ENCODE measurements around the gene PEX10. TPM values are rescaled to one million over a fixed set of nuclear protein-coding genes. Genes with fewer than 3 reads are reported as not detected.
"Not testable (repeated sequence)": the region's sequence is repeated elsewhere in the genome, so short reads cannot be mapped to it uniquely, and the experiment has no call there.

The PEX10 gene
- total RNA-seq (2012; rRNA removed) = 28.9 and 31.2 TPM in 2 replicates

- Histone ChIP-seq H3K36me3 (ENCODE audit: insufficient read depth, low read length) (peaks cover 13% of the 10 kb centered on the region), H3K4me1 (ENCODE audit: control insufficient read depth, insufficient read depth, low read length) (peaks cover 21% of the 10 kb centered on the region), H3K27me3 (ENCODE audit: control insufficient read depth, insufficient read depth, low read length) (no peaks in the 10 kb centered on the region), H3K9ac (ENCODE audit: low read depth, low read length) (peak within 1 kb of the TSS; percentile 97), H3K4me2 (ENCODE audit: low read length) (peak within 1 kb of the TSS; percentile 99), H3K4me3 (ENCODE audit: low read length) (peak within 1 kb of the TSS; percentile 96), H3K9me3 (replicated peaks; ENCODE audit: low read length) (no peaks in the 10 kb centered on the region)
These were observed at the start of gene PEX10 for GRCh38 chr1:2412395-2412772. Gene PEX10, minus strand, starts transcription at chr1:2412564. Its CDS starts 62 bp downstream, at chr1:2412502.

- H3K4me2 ChIP-seq (ENCODE audit: low read length) = no peak overlapping the region
- H3K36me3 ChIP-seq (ENCODE audit: insufficient read depth, low read length) = no peaks in the 10 kb centered on the region
- H3K4me1 ChIP-seq (ENCODE audit: control insufficient read depth, insufficient read depth, low read length) = peaks cover 14% of the 10 kb centered on the region
- H3K9me3 ChIP-seq (replicated peaks; ENCODE audit: low read length) = no peaks in the 10 kb centered on the region
- peaks cover 40% of the 10 kb centered on the region for H3K27me3 ChIP-seq (ENCODE audit: control insufficient read depth, insufficient read depth, low read length)
- H3K9ac ChIP-seq (ENCODE audit: low read depth, low read length) = no peak overlapping the region
- H3K4me3 ChIP-seq (ENCODE audit: low read length) = no peak overlapping the region
These were observed 48.8 kb upstream of the PEX10 start for GRCh38 chr1:2460996-2461751.

GRCh38 chr1:2460203-2460602 lies 47.8 kb upstream of the PEX10 start:
- peaks cover 33% of the 10 kb centered on the region for H3K27me3 ChIP-seq (ENCODE audit: control insufficient read depth, insufficient read depth, low read length)
- H3K36me3 ChIP-seq (ENCODE audit: insufficient read depth, low read length) = no peaks in the 10 kb centered on the region
- no peak overlapping the region for H3K4me3 ChIP-seq (ENCODE audit: low read length)
- H3K9ac ChIP-seq (ENCODE audit: low read depth, low read length) = no peak overlapping the region
- H3K4me2 ChIP-seq (ENCODE audit: low read length) = peak overlapping the region; percentile 38
- peaks cover 16% of the 10 kb centered on the region for H3K4me1 ChIP-seq (ENCODE audit: control insufficient read depth, insufficient read depth, low read length)
- H3K9me3 ChIP-seq (replicated peaks; ENCODE audit: low read length) = no peaks in the 10 kb centered on the region

- no peak overlapping the region for H3K9ac ChIP-seq (ENCODE audit: low read depth, low read length)
- peaks cover 29% of the 10 kb centered on the region for H3K27me3 ChIP-seq (ENCODE audit: control insufficient read depth, insufficient read depth, low read length)
- no peaks in the 10 kb centered on the region for H3K9me3 ChIP-seq (replicated peaks; ENCODE audit: low read length)
- peaks cover 16% of the 10 kb centered on the region for H3K4me1 ChIP-seq (ENCODE audit: control insufficient read depth, insufficient read depth, low read length)
- H3K4me3 ChIP-seq (ENCODE audit: low read length) = no peak overlapping the region
- H3K4me2 ChIP-seq (ENCODE audit: low read length) = peak overlapping the region; percentile 38
- no peaks in the 10 kb centered on the region for H3K36me3 ChIP-seq (ENCODE audit: insufficient read depth, low read length)
These were observed 47.4 kb upstream of the PEX10 start for GRCh38 chr1:2459757-2460156.

GRCh38 chr1:2459102-2459753 lies 46.9 kb upstream of the PEX10 start:
- peaks cover 24% of the 10 kb centered on the region for H3K27me3 ChIP-seq (ENCODE audit: control insufficient read depth, insufficient read depth, low read length)
- not testable (repeated sequence) for H3K4me3 ChIP-seq (ENCODE audit: low read length); H3K4me2 ChIP-seq (ENCODE audit: low read length); H3K36me3 ChIP-seq (ENCODE audit: insufficient read depth, low read length); H3K9ac ChIP-seq (ENCODE audit: low read depth, low read length); H3K9me3 ChIP-seq (replicated peaks; ENCODE audit: low read length)
- H3K4me1 ChIP-seq (ENCODE audit: control insufficient read depth, insufficient read depth, low read length) = peaks cover 16% of the 10 kb centered on the region

- H3K4me1 ChIP-seq (ENCODE audit: control insufficient read depth, insufficient read depth, low read length) = peaks cover 16% of the 10 kb centered on the region
- no peak overlapping the region for H3K4me3 ChIP-seq (ENCODE audit: low read length)
- no peaks in the 10 kb centered on the region for H3K9me3 ChIP-seq (replicated peaks; ENCODE audit: low read length)
- no peak overlapping the region for H3K9ac ChIP-seq (ENCODE audit: low read depth, low read length)
- H3K36me3 ChIP-seq (ENCODE audit: insufficient read depth, low read length) = no peaks in the 10 kb centered on the region
- H3K4me2 ChIP-seq (ENCODE audit: low read length) = no peak overlapping the region
- peaks cover 19% of the 10 kb centered on the region for H3K27me3 ChIP-seq (ENCODE audit: control insufficient read depth, insufficient read depth, low read length)
These were observed 46.3 kb upstream of the PEX10 start for GRCh38 chr1:2458687-2459086.

GRCh38 chr1:2457444-2457843 lies 45.1 kb upstream of the PEX10 start:
- Histone ChIP-seq H3K9me3 (replicated peaks; ENCODE audit: low read length) (no peaks in the 10 kb centered on the region), H3K9ac (ENCODE audit: low read depth, low read length) (no peak overlapping the region), H3K4me3 (ENCODE audit: low read length) (no peak overlapping the region), H3K36me3 (ENCODE audit: insufficient read depth, low read length) (no peaks in the 10 kb centered on the region), H3K4me2 (ENCODE audit: low read length) (no peak overlapping the region), H3K4me1 (ENCODE audit: control insufficient read depth, insufficient read depth, low read length) (peaks cover 28% of the 10 kb centered on the region), H3K27me3 (ENCODE audit: control insufficient read depth, insufficient read depth, low read length) (peaks cover 6% of the 10 kb centered on the region)

- Histone ChIP-seq H3K4me3 (ENCODE audit: low read length) (no peak overlapping the region), H3K9ac (ENCODE audit: low read depth, low read length) (no peak overlapping the region), H3K36me3 (ENCODE audit: insufficient read depth, low read length) (no peaks in the 10 kb centered on the region), H3K4me1 (ENCODE audit: control insufficient read depth, insufficient read depth, low read length) (peaks cover 43% of the 10 kb centered on the region), H3K27me3 (ENCODE audit: control insufficient read depth, insufficient read depth, low read length) (no peaks in the 10 kb centered on the region), H3K4me2 (ENCODE audit: low read length) (no peak overlapping the region), H3K9me3 (replicated peaks; ENCODE audit: low read length) (no peaks in the 10 kb centered on the region)
These were observed 43.4 kb upstream of the PEX10 start for GRCh38 chr1:2455757-2456156.

GRCh38 chr1:2454227-2454626 lies 41.9 kb upstream of the PEX10 start:
- Histone ChIP-seq H3K36me3 (ENCODE audit: insufficient read depth, low read length) (no peaks in the 10 kb centered on the region), H3K27me3 (ENCODE audit: control insufficient read depth, insufficient read depth, low read length) (no peaks in the 10 kb centered on the region), H3K4me2 (ENCODE audit: low read length) (no peak overlapping the region), H3K4me3 (ENCODE audit: low read length) (no peak overlapping the region), H3K9ac (ENCODE audit: low read depth, low read length) (no peak overlapping the region), H3K9me3 (replicated peaks; ENCODE audit: low read length) (no peaks in the 10 kb centered on the region), H3K4me1 (ENCODE audit: control insufficient read depth, insufficient read depth, low read length) (peaks cover 42% of the 10 kb centered on the region)

GRCh38 chr1:2452932-2453315 lies 40.6 kb upstream of the PEX10 start:
- Histone ChIP-seq H3K36me3 (ENCODE audit: insufficient read depth, low read length) (no peaks in the 10 kb centered on the region), H3K27me3 (ENCODE audit: control insufficient read depth, insufficient read depth, low read length) (no peaks in the 10 kb centered on the region), H3K4me1 (ENCODE audit: control insufficient read depth, insufficient read depth, low read length) (peaks cover 52% of the 10 kb centered on the region), H3K9me3 (replicated peaks; ENCODE audit: low read length) (no peaks in the 10 kb centered on the region), H3K9ac (ENCODE audit: low read depth, low read length) (peak overlapping the region; percentile 90), H3K4me2 (ENCODE audit: low read length) (peak overlapping the region; percentile 78), H3K4me3 (ENCODE audit: low read length) (peak overlapping the region; percentile 67)

GRCh38 chr1:2452201-2452931 lies 40.0 kb upstream of the PEX10 start:
- Histone ChIP-seq H3K9ac (ENCODE audit: low read depth, low read length) (peak overlapping the region; percentile 90), H3K4me1 (ENCODE audit: control insufficient read depth, insufficient read depth, low read length) (peaks cover 58% of the 10 kb centered on the region), H3K36me3 (ENCODE audit: insufficient read depth, low read length) (no peaks in the 10 kb centered on the region), H3K4me3 (ENCODE audit: low read length) (peak overlapping the region; percentile 67), H3K4me2 (ENCODE audit: low read length) (peak overlapping the region; percentile 78), H3K27me3 (ENCODE audit: control insufficient read depth, insufficient read depth, low read length) (no peaks in the 10 kb centered on the region), H3K9me3 (replicated peaks; ENCODE audit: low read length) (no peaks in the 10 kb centered on the region)

Measured in skeletal muscle satellite cell (primary cell).